OCI-LY7 (cell line): Measurements from ENCODE around the gene DNMT3A. TPM values are rescaled to one million over a fixed set of nuclear protein-coding genes. Genes with fewer than 3 reads are reported as not detected.
A peak's percentile ranks its signal among the peaks of the same experiment; 100 is the strongest.

Experiments
- BruUV-seq: library from RNA; stranded (reverse); fragments of 400-500 nt; replicated peaks from 2 replicates; lab custom pipeline; 2021; lab: Mats Ljungman, UMichigan
- CTCF ChIA-PET: fragments of 300-600 bp; sonication (Branson Sonifier 250); formaldehyde crosslinking; loops from one replicate; lab custom pipeline; 2022; ENCODE audit warnings: antibody characterized with exemption; ENCODE audit not compliant: unreplicated experiment; lab: Charles Lee
- POLR2A ChIA-PET: fragments of 300-600 bp; sonication (Branson Sonifier 250); formaldehyde crosslinking; loops from one replicate; lab custom pipeline; 2022; ENCODE audit warnings: antibody characterized with exemption; lab: Charles Lee
- DNase-seq: peaks from one replicate; pipeline ENCODE4 v3.0.0-alpha.2; 2015; ENCODE audit warnings: low spot score
- H2AFZ ChIP-seq: fragments of 200-600 bp; sonication (generic), shearing (Covaris generic); 2 replicates; pipeline ENCODE4 v1.6.1; 2014; ENCODE audit warnings: mild to moderate bottlenecking, antibody characterized with exemption, low read length, moderate library complexity
- H3K27ac ChIP-seq: fragments of 200-600 bp; sonication (generic); 2 replicates; pipeline ENCODE4 v1.5.1; 2014; ENCODE audit warnings: mixed run types, low read depth, mild to moderate bottlenecking, moderate library complexity, low read length, inconsistent platforms; ENCODE audit not compliant: poor library complexity, severe bottlenecking
- H3K36me3 ChIP-seq: fragments of 200-600 bp; sonication (generic); 2 replicates; pipeline ENCODE4 v1.6.1; 2014; ENCODE audit warnings: mild to moderate bottlenecking, antibody characterized with exemption, low read length, moderate library complexity, mixed read lengths; ENCODE audit not compliant: insufficient read depth
- H3K4me1 ChIP-seq: fragments of 200-600 bp; sonication (generic); 2 replicates; pipeline ENCODE4 v1.5.1; 2014; ENCODE audit warnings: mild to moderate bottlenecking, low read length; ENCODE audit not compliant: insufficient read depth, poor library complexity, severe bottlenecking
- H3K4me2 ChIP-seq: fragments of 200-600 bp; sonication (generic); 2 replicates; pipeline ENCODE4 v1.6.1; 2014; ENCODE audit warnings: mild to moderate bottlenecking, low read length
- H3K4me3 ChIP-seq: fragments of 200-600 bp; sonication (generic); 2 replicates; pipeline ENCODE4 v1.5.1; 2014; ENCODE audit warnings: mild to moderate bottlenecking, low read depth, low read length; ENCODE audit not compliant: poor library complexity, severe bottlenecking
- H3K79me2 ChIP-seq: fragments of 200-600 bp; sonication (generic); 2 replicates; pipeline ENCODE4 v1.6.1; 2016; ENCODE audit warnings: low read depth, mild to moderate bottlenecking, low read length, moderate library complexity, mixed read lengths; ENCODE audit not compliant: insufficient read depth
- H3K9me2 ChIP-seq: fragments of 200-600 bp; sonication (generic); 2 replicates; pipeline ENCODE4 v1.6.1; 2016; ENCODE audit warnings: mild to moderate bottlenecking, low read length, mixed read lengths; ENCODE audit not compliant: insufficient read depth
- H3K9me3 ChIP-seq: fragments of 200-600 bp; sonication (generic); 2 replicates; pipeline ENCODE4 v1.6.1; 2014; ENCODE audit warnings: mild to moderate bottlenecking, mixed run types, low read length, mixed read lengths
- H4K20me1 ChIP-seq: fragments of 200-600 bp; sonication (generic); 2 replicates; pipeline ENCODE4 v1.6.1; 2014; ENCODE audit warnings: mild to moderate bottlenecking, antibody characterized with exemption, low read length, moderate library complexity, mixed read lengths; ENCODE audit not compliant: insufficient read depth
- EZH2phosphoT487 ChIP-seq: fragments of 200-600 bp; sonication (generic); IDR thresholded peaks from 2 replicates; pipeline ENCODE4 v1.6.1; 2018; ENCODE audit warnings: low read depth, borderline replicate concordance, mild to moderate bottlenecking, mixed run types, antibody characterized with exemption, low read length, moderate library complexity, mixed read lengths
- intact Hi-C: fragments of 100-400 bp; cut with micrococcal nuclease; formaldehyde crosslinking; loops from one replicate; pipeline ENCODE4 v1.10.0; 2022; ENCODE audit not compliant: unreplicated experiment
- total RNA-seq, 2 experiments: library from RNA; depleted of rRNA in 1 of 2; stranded (reverse); fragments of >200 nt in 1 of 2; shearing (Covaris generic) in 1 of 2; gene quantifications; 2 replicates each; pipeline ENCODE4 v1.2.3, GENCODE V29; 2014 to 2022
- TF ChIP-seq, protein P1 (sequence below): fragments of 200-600 bp; sonication (generic); conservative IDR thresholded peaks from 2 replicates; pipeline ENCODE4 v1.5.1; 2014; ENCODE audit warnings: mild to moderate bottlenecking, antibody characterized with exemption, low read length, moderate library complexity, mixed read lengths

The DNMT3A gene
- total RNA-seq, 2 experiments from 2014 or later, result 2.8 to 7.3 TPM

DNA sequence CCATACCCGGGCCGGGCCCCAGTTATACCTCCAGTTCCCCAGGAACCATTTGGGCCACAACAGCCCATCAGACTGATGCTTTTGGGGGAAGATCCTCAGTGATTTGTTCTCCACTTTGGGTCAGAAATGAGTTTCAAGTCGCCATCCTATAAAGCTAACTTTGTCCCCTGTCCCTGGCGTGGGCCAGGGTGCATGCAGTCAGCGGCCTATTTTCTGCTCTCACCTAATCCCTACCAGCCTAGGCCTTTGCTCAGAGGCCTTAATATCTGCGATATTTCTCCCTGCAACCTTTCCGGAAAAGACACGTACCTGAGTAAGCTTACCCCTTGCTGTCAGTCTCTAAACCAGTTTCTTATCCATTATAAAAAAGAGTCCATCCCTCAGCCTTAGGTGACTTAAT lies 7.2 kb downstream of the DNMT3A start:
- DNase-seq, result no peak
- BruUV-seq, result no TSS peak
- H3K79me2 ChIP-seq, result no peaks in the 10 kb centered on the region
- CTCF ChIA-PET, result no interaction called here
- no peaks in the 10 kb centered on the region; the same call in 1 of the 2 replicates for H4K20me1 ChIP-seq
- POLR2A ChIA-PET, result no interaction called here
- no peaks in the 10 kb centered on the region for H3K9me2 ChIP-seq
- no peak overlapping the region for H3K27ac ChIP-seq
- intact Hi-C loops, result no loop called here
- no peaks in the 10 kb centered on the region for H3K9me3 ChIP-seq
- TF ChIP-seq, protein P1, sequence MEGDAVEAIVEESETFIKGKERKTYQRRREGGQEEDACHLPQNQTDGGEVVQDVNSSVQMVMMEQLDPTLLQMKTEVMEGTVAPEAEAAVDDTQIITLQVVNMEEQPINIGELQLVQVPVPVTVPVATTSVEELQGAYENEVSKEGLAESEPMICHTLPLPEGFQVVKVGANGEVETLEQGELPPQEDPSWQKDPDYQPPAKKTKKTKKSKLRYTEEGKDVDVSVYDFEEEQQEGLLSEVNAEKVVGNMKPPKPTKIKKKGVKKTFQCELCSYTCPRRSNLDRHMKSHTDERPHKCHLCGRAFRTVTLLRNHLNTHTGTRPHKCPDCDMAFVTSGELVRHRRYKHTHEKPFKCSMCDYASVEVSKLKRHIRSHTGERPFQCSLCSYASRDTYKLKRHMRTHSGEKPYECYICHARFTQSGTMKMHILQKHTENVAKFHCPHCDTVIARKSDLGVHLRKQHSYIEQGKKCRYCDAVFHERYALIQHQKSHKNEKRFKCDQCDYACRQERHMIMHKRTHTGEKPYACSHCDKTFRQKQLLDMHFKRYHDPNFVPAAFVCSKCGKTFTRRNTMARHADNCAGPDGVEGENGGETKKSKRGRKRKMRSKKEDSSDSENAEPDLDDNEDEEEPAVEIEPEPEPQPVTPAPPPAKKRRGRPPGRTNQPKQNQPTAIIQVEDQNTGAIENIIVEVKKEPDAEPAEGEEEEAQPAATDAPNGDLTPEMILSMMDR, result no peak
- no peak for TF ChIP-seq EZH2phosphoT487
- H3K36me3 ChIP-seq, result no peaks in the 10 kb centered on the region
- no peak overlapping the region for H2AFZ ChIP-seq
- no peak overlapping the region for H3K4me3 ChIP-seq
- H3K4me1 ChIP-seq, result peaks cover 12% of the 10 kb centered on the region
- H3K4me2 ChIP-seq, result 0 out of 2 replicates have a peak overlapping the region, but pooled peaks have one; percentile 15

DNA sequence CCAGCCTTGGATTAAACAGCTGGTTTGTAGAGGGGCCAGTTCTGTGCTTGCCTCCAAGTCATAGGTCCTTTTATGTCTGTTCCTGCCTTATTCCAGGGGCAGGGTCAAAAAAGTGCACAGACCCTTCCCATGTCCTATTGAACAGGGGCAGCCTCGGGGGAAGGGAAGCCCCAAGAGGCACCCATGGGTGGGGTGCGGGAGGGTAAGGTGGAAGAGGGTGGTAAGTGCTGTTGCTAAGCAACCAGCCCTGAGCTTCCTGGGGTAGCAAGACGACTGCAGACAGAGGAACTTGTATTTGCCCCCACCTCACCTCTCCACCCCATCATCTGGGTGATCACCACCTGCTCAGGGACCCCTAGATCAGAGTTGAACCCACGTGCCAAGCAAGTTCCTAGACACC lies 7.7 kb downstream of the DNMT3A start:
- Histone ChIP-seq H3K4me2 (peak overlapping the region; percentile 15; the same call in 1 of the 2 replicates), H2AFZ (no peak overlapping the region), H3K79me2 (no peaks in the 10 kb centered on the region), H3K27ac (no peak overlapping the region), H4K20me1 (no peaks in the 10 kb centered on the region; the same call in 1 of the 2 replicates), H3K9me2 (no peaks in the 10 kb centered on the region), H3K4me1 (peaks cover 12% of the 10 kb centered on the region), H3K4me3 (no peak overlapping the region), H3K36me3 (no peaks in the 10 kb centered on the region), H3K9me3 (no peaks in the 10 kb centered on the region)
- intact Hi-C loops, result no loop called here
- CTCF ChIA-PET, result interaction anchor here (0.6 kb wide), 1 partner anchor 112 kb away, joined by 4 read pairs; no protein-coding TSS in a partner anchor
- BruUV-seq, result no TSS peak
- no peak for TF ChIP-seq EZH2phosphoT487
- TF ChIP-seq, protein P1, result no peak
- peak; percentile 31 for DNase-seq
- POLR2A ChIA-PET, result no interaction called here

DNA sequence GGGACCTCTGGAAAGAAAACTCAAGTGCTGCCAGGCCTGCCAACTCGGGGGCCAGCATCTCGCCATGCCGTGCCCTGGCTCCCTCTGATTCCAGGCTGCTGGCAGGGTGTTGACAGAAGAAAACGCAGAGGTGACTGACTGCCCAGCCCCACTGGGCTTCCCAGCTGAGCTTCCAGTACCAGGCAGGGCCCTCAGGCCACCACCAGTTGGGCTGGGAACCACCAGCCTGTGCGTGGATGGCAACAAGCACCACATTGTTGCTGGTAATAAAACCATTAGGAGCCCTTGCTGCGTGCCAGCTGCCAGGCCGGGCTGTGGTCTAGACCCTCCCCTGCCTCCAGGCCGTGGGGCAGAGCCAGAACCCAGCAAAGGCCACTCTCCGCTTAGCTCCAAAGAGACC lies 9.2 kb downstream of the DNMT3A start:
- Histone ChIP-seq H4K20me1 (no peaks in the 10 kb centered on the region; the same call in 1 of the 2 replicates), H3K4me1 (peaks cover 12% of the 10 kb centered on the region), H3K9me3 (no peaks in the 10 kb centered on the region), H3K36me3 (no peaks in the 10 kb centered on the region), H2AFZ (no peak overlapping the region), H3K4me3 (no peak overlapping the region), H3K9me2 (no peaks in the 10 kb centered on the region), H3K79me2 (no peaks in the 10 kb centered on the region), H3K4me2 (no peak overlapping the region), H3K27ac (no peak overlapping the region)
- no peak for DNase-seq
- intact Hi-C loops, result no loop called here
- no TSS peak for BruUV-seq
- POLR2A ChIA-PET, result interaction anchor here (1.1 kb wide), 1 partner anchor 86 kb away, joined by 3 read pairs; no protein-coding TSS in a partner anchor
- TF ChIP-seq EZH2phosphoT487, result no peak
- CTCF ChIA-PET, result no interaction called here
